K562 (cell line): Measurements from ENCODE around the gene ZNF547. TPM values are rescaled to one million over a fixed set of nuclear protein-coding genes. Genes with fewer than 3 reads are reported as not detected.

Experiments used
- BHLHE40 ChIP-seq: IDR thresholded peaks from 2 replicates; pipeline ENCODE4 v1.6.1; 2011; ENCODE audit warnings: low read length, improper control_type of control experiment
- BRD4 ChIP-seq: fragments of 200-600 bp; sonication (generic); IDR thresholded peaks from 2 replicates; pipeline ENCODE4 v1.6.1; 2017; ENCODE audit warnings: inconsistent platforms
- C11orf30 ChIP-seq: fragments of 450-650 bp; IDR thresholded peaks from 2 replicates; pipeline ENCODE4 v1.6.1; 2016; ENCODE audit warnings: low read depth, mild to moderate bottlenecking
- CHD2 ChIP-seq: IDR thresholded peaks from 2 replicates; pipeline ENCODE4 v1.6.1; 2011; ENCODE audit warnings: low read depth, low read length
- FOXK2 ChIP-seq, 2 experiments: fragments of 450-650 bp; IDR thresholded peaks in 1 of 2; conservative IDR thresholded peaks in 1 of 2; 2 replicates each; pipeline ENCODE4 v1.6.1; 2016; ENCODE audit warnings: low read depth in 2 of 2, mild to moderate bottlenecking in 1 of 2
- MYBL2 ChIP-seq, 2 experiments: fragments of 450-650 bp in 1 of 2; sonication (generic) in 1 of 2; formaldehyde crosslinking in 1 of 2; IDR thresholded peaks; 2 replicates each; pipeline versions ENCODE4 v1.6.1 to v1.8.1; 2017 to 2022; ENCODE audit warnings: borderline replicate concordance in 1 of 2, inconsistent platforms in 1 of 2, low read depth in 1 of 2, mild to moderate bottlenecking in 1 of 2, missing genetic modification reagents in 1 of 2, moderate library complexity in 1 of 2
- NFE2 ChIP-seq: IDR thresholded peaks from 2 replicates; pipeline ENCODE4 v1.6.1; 2014; ENCODE audit warnings: antibody characterized with exemption, low read depth
- NRF1 ChIP-seq, 2 experiments: fragments of 450-650 bp; IDR thresholded peaks in 1 of 2; conservative IDR thresholded peaks in 1 of 2; 2 replicates each; pipeline ENCODE4 v1.6.1; 2014; ENCODE audit warnings: mild to moderate bottlenecking in 2 of 2
- PHF20 ChIP-seq: fragments of 450-650 bp; IDR thresholded peaks from 2 replicates; pipeline ENCODE4 v1.6.1; 2018; ENCODE audit not compliant: partially characterized antibody
- POLR2B ChIP-seq: fragments of 450-650 bp; IDR thresholded peaks from 2 replicates; pipeline ENCODE4 v1.6.1; 2018; ENCODE audit warnings: low read depth; ENCODE audit not compliant: partially characterized antibody
- SAP30 ChIP-seq: fragments of 200-600 bp; sonication (generic); IDR thresholded peaks from 2 replicates; pipeline ENCODE4 v1.6.1; 2012; ENCODE audit warnings: borderline replicate concordance, low read depth, mild to moderate bottlenecking, moderate library complexity, low read length, control low read depth, inconsistent platforms; ENCODE audit not compliant: insufficient read depth, poor library complexity, severe bottlenecking
- SIN3B ChIP-seq: fragments of 450-650 bp; IDR thresholded peaks from 2 replicates; pipeline ENCODE4 v1.6.1; 2017; ENCODE audit warnings: low read depth, mild to moderate bottlenecking, moderate library complexity
- TEAD2 ChIP-seq: fragments of 450-650 bp; IDR thresholded peaks from 2 replicates; pipeline ENCODE4 v1.6.1; 2016; ENCODE audit warnings: missing genetic modification characterization, control low read depth, missing compliant biosample characterization
- TSC22D4 ChIP-seq: fragments of 450-650 bp; IDR thresholded peaks from 2 replicates; pipeline ENCODE4 v1.6.1; 2016; ENCODE audit warnings: missing genetic modification characterization, missing biosample characterization, control low read depth
- ZKSCAN3 ChIP-seq: fragments of 250-450 bp; sonication (Bioruptor Pico); IDR thresholded peaks from 2 replicates; pipeline ENCODE4 v1.4.0; 2020
- polyA plus RNA-seq, 8 experiments: library from polyadenylated mRNA; depleted of rRNA in 4 of 8; stranded (reverse) in 5 of 8; unstranded in 3 of 8; fragments of >200 nt; fragmentation: Nextera tagmentation in 2 of 8; fragmentation: Illumina TruSeq in 1 of 8; extraction: Ambion mirVana in 2 of 8; extraction: Trizol in 1 of 8; gene quantifications; 2 replicates each; pipeline versions ENCODE4 v1.2.1 to v1.2.3, GENCODE V29; 2011 to 2014; ENCODE audit warnings: inconsistent platforms in 1 of 8, missing spikeins in 1 of 8
- total RNA-seq, 7 experiments: library from RNA; depleted of rRNA in 6 of 7; stranded (reverse); fragments of >200 nt in 6 of 7; fragmentation: Illumina TruSeq in 2 of 7; extraction: Trizol in 2 of 7; gene quantifications; 2 replicates each; pipeline versions ENCODE4 v1.2.1 to v1.2.3, GENCODE V29; 2011 to 2021; ENCODE audit warnings: low replicate concordance in 1 of 7
- TF ChIP-seq, protein P1 (sequence below): fragments of 200-800 bp; sonication (Bioruptor generic); IDR thresholded peaks from 2 replicates; pipeline ENCODE4 v1.6.1; 2017; ENCODE audit warnings: missing genetic modification characterization, missing compliant biosample characterization
- TF ChIP-seq, protein P2 (sequence below): fragments of 250-450 bp; sonication (Bioruptor Pico); IDR thresholded peaks from 2 replicates; pipeline ENCODE4 v1.4.0; 2020; ENCODE audit warnings: mild to moderate bottlenecking, moderate library complexity, borderline replicate concordance
- TF ChIP-seq, protein P3 (sequence below): fragments of 450-650 bp; formaldehyde crosslinking; IDR thresholded peaks from 2 replicates; pipeline ENCODE4 v1.4.0; 2020; ENCODE audit warnings: mild to moderate bottlenecking
- TF ChIP-seq, protein P4 (sequence below): fragments of 450-650 bp; formaldehyde crosslinking; IDR thresholded peaks from 2 replicates; pipeline ENCODE4 v1.4.0; 2020; ENCODE audit warnings: mild to moderate bottlenecking, mixed read lengths

The ZNF547 gene
- total and polyA plus RNA-seq, 9 of the 15 experiments (the other 6 are each of a cell fraction or from before 2014, with no cell fraction given): 0.03 to 0.96 (median 0.30) TPM

- no peak for TF ChIP-seq TSC22D4 (tag)
- TF ChIP-seq NFE2: 0 out of 2 replicates have a peak, but pooled peaks have one; percentile 38
- TF ChIP-seq, protein P1, sequence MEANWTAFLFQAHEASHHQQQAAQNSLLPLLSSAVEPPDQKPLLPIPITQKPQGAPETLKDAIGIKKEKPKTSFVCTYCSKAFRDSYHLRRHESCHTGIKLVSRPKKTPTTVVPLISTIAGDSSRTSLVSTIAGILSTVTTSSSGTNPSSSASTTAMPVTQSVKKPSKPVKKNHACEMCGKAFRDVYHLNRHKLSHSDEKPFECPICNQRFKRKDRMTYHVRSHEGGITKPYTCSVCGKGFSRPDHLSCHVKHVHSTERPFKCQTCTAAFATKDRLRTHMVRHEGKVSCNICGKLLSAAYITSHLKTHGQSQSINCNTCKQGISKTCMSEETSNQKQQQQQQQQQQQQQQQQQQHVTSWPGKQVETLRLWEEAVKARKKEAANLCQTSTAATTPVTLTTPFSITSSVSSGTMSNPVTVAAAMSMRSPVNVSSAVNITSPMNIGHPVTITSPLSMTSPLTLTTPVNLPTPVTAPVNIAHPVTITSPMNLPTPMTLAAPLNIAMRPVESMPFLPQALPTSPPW: peak; percentile 79
- TF ChIP-seq SAP30: peak; percentile 20
- peak; percentile 22; the same call in 1 of the 2 replicates for TF ChIP-seq CHD2
- no peak for TF ChIP-seq POLR2B
- TF ChIP-seq, protein P2, sequence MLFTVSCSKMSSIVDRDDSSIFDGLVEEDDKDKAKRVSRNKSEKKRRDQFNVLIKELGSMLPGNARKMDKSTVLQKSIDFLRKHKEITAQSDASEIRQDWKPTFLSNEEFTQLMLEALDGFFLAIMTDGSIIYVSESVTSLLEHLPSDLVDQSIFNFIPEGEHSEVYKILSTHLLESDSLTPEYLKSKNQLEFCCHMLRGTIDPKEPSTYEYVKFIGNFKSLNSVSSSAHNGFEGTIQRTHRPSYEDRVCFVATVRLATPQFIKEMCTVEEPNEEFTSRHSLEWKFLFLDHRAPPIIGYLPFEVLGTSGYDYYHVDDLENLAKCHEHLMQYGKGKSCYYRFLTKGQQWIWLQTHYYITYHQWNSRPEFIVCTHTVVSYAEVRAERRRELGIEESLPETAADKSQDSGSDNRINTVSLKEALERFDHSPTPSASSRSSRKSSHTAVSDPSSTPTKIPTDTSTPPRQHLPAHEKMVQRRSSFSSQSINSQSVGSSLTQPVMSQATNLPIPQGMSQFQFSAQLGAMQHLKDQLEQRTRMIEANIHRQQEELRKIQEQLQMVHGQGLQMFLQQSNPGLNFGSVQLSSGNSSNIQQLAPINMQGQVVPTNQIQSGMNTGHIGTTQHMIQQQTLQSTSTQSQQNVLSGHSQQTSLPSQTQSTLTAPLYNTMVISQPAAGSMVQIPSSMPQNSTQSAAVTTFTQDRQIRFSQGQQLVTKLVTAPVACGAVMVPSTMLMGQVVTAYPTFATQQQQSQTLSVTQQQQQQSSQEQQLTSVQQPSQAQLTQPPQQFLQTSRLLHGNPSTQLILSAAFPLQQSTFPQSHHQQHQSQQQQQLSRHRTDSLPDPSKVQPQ (CRISPR knock-in tag): no peak
- peak; percentile 91 for TF ChIP-seq PHF20
- TF ChIP-seq, protein P3, sequence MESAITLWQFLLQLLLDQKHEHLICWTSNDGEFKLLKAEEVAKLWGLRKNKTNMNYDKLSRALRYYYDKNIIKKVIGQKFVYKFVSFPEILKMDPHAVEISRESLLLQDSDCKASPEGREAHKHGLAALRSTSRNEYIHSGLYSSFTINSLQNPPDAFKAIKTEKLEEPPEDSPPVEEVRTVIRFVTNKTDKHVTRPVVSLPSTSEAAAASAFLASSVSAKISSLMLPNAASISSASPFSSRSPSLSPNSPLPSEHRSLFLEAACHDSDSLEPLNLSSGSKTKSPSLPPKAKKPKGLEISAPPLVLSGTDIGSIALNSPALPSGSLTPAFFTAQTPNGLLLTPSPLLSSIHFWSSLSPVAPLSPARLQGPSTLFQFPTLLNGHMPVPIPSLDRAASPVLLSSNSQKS (CRISPR knock-in tag): no peak
- TF ChIP-seq FOXK2 (conservative IDR thresholded peaks at IDR 0.05 in 1 of 2, IDR thresholded peaks at IDR 0.05 in 1 of 2; ENCODE audit: low read depth in 2 of 2): 0 out of 4 replicates have a peak, but pooled peaks of 1 of the 2 experiments have one; percentile 21
- peak; percentile 46 to 67; a peak in 3 of 4 replicates for TF ChIP-seq NRF1 (conservative IDR thresholded peaks at IDR 0.05 in 1 of 2, IDR thresholded peaks at IDR 0.05 in 1 of 2)
- peak; percentile 23; the same call in 1 of the 2 replicates for TF ChIP-seq BHLHE40
- TF ChIP-seq BRD4: no peak
- TF ChIP-seq, protein P4, sequence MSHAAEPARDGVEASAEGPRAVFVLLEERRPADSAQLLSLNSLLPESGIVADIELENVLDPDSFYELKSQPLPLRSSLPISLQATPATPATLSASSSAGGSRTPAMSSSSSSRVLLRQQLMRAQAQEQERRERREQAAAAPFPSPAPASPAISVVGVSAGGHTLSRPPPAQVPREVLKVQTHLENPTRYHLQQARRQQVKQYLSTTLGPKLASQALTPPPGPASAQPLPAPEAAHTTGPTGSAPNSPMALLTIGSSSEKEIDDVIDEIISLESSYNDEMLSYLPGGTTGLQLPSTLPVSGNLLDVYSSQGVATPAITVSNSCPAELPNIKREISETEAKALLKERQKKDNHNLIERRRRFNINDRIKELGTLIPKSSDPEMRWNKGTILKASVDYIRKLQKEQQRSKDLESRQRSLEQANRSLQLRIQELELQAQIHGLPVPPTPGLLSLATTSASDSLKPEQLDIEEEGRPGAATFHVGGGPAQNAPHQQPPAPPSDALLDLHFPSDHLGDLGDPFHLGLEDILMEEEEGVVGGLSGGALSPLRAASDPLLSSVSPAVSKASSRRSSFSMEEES (CRISPR knock-in tag): no peak
- TF ChIP-seq C11orf30: peak; percentile 91
- no peak for TF ChIP-seq TEAD2 (tag)
- no peak for TF ChIP-seq MYBL2 (IDR thresholded peaks at IDR 0.05; ENCODE audit: low read depth)
- no peak for TF ChIP-seq MYBL2 (CRISPR knock-in tag; IDR thresholded peaks at IDR 0.05; ENCODE audit: borderline replicate concordance)
- peak; percentile 86 for TF ChIP-seq SIN3B
- TF ChIP-seq ZKSCAN3: no peak
Measured at GRCh38 chr19:57350877-57351805, 12.2 kb upstream of the ZNF547 start, which contains the start of gene ZNF304 (continued).
